IMR-90 (cell line): ENCODE data around the gene FOXP1. TPM values are rescaled to one million over a fixed set of nuclear protein-coding genes. Genes with fewer than 3 reads are reported as not detected.

ENCODE experiments used
- ATAC-seq: fragments of 200-7000 bp; cut with Tn5 transposase; 2 replicates; pipeline ENCODE4 v1.9.1; 2020; ENCODE audit warnings: low read depth, mild to moderate bottlenecking, moderate library complexity
- BruUV-seq: library from RNA; stranded (reverse); fragments of 400-500 nt; replicated peaks from 2 replicates; lab custom pipeline; 2021; lab: Mats Ljungman, UMichigan
- CTCF ChIA-PET: fragments of 300-600 bp; formaldehyde crosslinking; extraction: SDS; loops from one replicate; lab custom pipeline; 2021; ENCODE audit warnings: antibody characterized with exemption; lab: Yijun Ruan, JAX
- POLR2A ChIA-PET: fragments of 300-600 bp; sonication (Branson Sonifier 250); formaldehyde crosslinking; loops from one replicate; lab custom pipeline; 2022; ENCODE audit warnings: antibody characterized with exemption; ENCODE audit not compliant: unreplicated experiment; lab: Charles Lee
- DNase-seq: peaks from one replicate; pipeline ENCODE4 v3.0.0; 2013
- H2AFZ ChIP-seq: replicated peaks from 2 replicates; pipeline ENCODE3; 2013; ENCODE audit warnings: low read length, mild to moderate bottlenecking; ENCODE audit not compliant: poor library complexity
- H2AK5ac ChIP-seq: 2 replicates; pipeline ENCODE4 v1.6.1; 2013; ENCODE audit warnings: low read depth, low read length, inconsistent platforms
- H2AK9ac ChIP-seq: replicated peaks from 2 replicates; pipeline ENCODE3; 2013; ENCODE audit warnings: mild to moderate bottlenecking, low read depth, low read length, moderate library complexity; ENCODE audit not compliant: poor library complexity
- H2BK120ac ChIP-seq: 2 replicates; pipeline ENCODE4 v1.6.1; 2013; ENCODE audit warnings: low read depth, low read length, inconsistent platforms
- H2BK15ac ChIP-seq: 3 replicates; pipeline ENCODE4 v1.6.1; 2013; ENCODE audit warnings: low read depth, low read length, inconsistent platforms
- H2BK20ac ChIP-seq: 2 replicates; pipeline ENCODE4 v1.6.1; 2013; ENCODE audit warnings: low read depth, mild to moderate bottlenecking, inconsistent platforms, low read length, moderate library complexity
- H2BK5ac ChIP-seq: 2 replicates; pipeline ENCODE4 v1.6.1; 2013; ENCODE audit warnings: mild to moderate bottlenecking, low read depth, low read length, inconsistent platforms; ENCODE audit not compliant: poor library complexity, severe bottlenecking
- H3K14ac ChIP-seq: replicated peaks from 2 replicates; pipeline ENCODE4 v1.6.1; 2013; ENCODE audit warnings: low read depth, low read length, inconsistent platforms
- H3K18ac ChIP-seq: 2 replicates; pipeline ENCODE4 v1.6.1; 2013; ENCODE audit warnings: low read depth, low read length, control low read depth
- H3K23ac ChIP-seq: 2 replicates; pipeline ENCODE4 v1.6.1; 2013; ENCODE audit warnings: low read depth, low read length, inconsistent platforms
- H3K27ac ChIP-seq: 2 replicates; pipeline ENCODE4 v1.5.1; 2013; ENCODE audit warnings: mild to moderate bottlenecking, control low read depth, low read length; ENCODE audit not compliant: insufficient read depth
- H3K27me3 ChIP-seq: 2 replicates; pipeline ENCODE4 v1.6.1; 2013; ENCODE audit warnings: low read length; ENCODE audit not compliant: control insufficient read depth, insufficient read depth
- H3K36me3 ChIP-seq: 2 replicates; pipeline ENCODE4 v1.6.1; 2013; ENCODE audit warnings: low read length, mixed read lengths; ENCODE audit not compliant: control insufficient read depth, insufficient read depth
- H3K4ac ChIP-seq: 2 replicates; pipeline ENCODE4 v1.6.1; 2013; ENCODE audit warnings: low read depth, low read length, inconsistent platforms
- H3K4me1 ChIP-seq: 2 replicates; pipeline ENCODE4 v1.6.1; 2013; ENCODE audit warnings: low read length, mixed read lengths; ENCODE audit not compliant: control insufficient read depth, insufficient read depth
- H3K4me2 ChIP-seq: 2 replicates; pipeline ENCODE4 v1.6.1; 2013; ENCODE audit warnings: low read depth, mild to moderate bottlenecking, control low read depth, low read length, moderate library complexity
- H3K4me3 ChIP-seq: 2 replicates; pipeline ENCODE4 v1.5.1; 2013; ENCODE audit warnings: low read depth, mild to moderate bottlenecking, control low read depth, low read length, moderate library complexity; ENCODE audit not compliant: insufficient read depth
- H3K56ac ChIP-seq: 2 replicates; pipeline ENCODE4 v1.6.1; 2013; ENCODE audit warnings: low read length, inconsistent platforms; ENCODE audit not compliant: insufficient read depth; ENCODE audit errors: extremely low read depth
- H3K79me1 ChIP-seq, 2 experiments: 2 replicates each; pipeline ENCODE4 v1.6.1; 2013; ENCODE audit warnings: low read length in 2 of 2, inconsistent platforms in 1 of 2, low read depth in 1 of 2
- H3K9ac ChIP-seq: 2 replicates; pipeline ENCODE4 v1.6.1; 2013; ENCODE audit warnings: low read depth, low read length, control low read depth
- H3K9me1 ChIP-seq: 2 replicates; pipeline ENCODE4 v1.6.1; 2013; ENCODE audit warnings: low read length, inconsistent platforms; ENCODE audit not compliant: insufficient read depth
- H3K9me3 ChIP-seq: 2 replicates; pipeline ENCODE4 v1.6.1; 2013; ENCODE audit warnings: low read length; ENCODE audit not compliant: control insufficient read depth, insufficient read depth
- H4K20me1 ChIP-seq: 2 replicates; pipeline ENCODE4 v1.6.1; 2013; ENCODE audit warnings: low read length, inconsistent platforms; ENCODE audit not compliant: insufficient read depth
- H4K5ac ChIP-seq: 2 replicates; pipeline ENCODE4 v1.6.1; 2013; ENCODE audit warnings: mild to moderate bottlenecking, low read depth, low read length, control low read depth
- H4K8ac ChIP-seq, 2 experiments: 2 replicates each; pipeline ENCODE4 v1.6.1; 2013; ENCODE audit warnings: low read depth in 2 of 2, low read length in 2 of 2, control low read depth in 1 of 2, inconsistent platforms in 1 of 2
- H4K91ac ChIP-seq: 2 replicates; pipeline ENCODE4 v1.6.1; 2013; ENCODE audit warnings: low read depth, low read length, inconsistent platforms; ENCODE audit not compliant: insufficient read depth
- MAFK ChIP-seq: IDR thresholded peaks from 2 replicates; pipeline ENCODE4 v1.6.1; 2012; ENCODE audit warnings: low read depth, low read length, improper control_type of control experiment
- NFE2L2 ChIP-seq: fragments of 150-350 bp; IDR thresholded peaks from 2 replicates; pipeline ENCODE4 v1.6.1; 2016; ENCODE audit warnings: low read depth, mild to moderate bottlenecking, low read length
- WGBS, 2 experiments: methylation state at CpG; one replicate each; pipeline versions ENCODE4 v1.1.5 to v1.1.7; 2013; ENCODE audit warnings: missing lambda C conversion rate in 2 of 2; ENCODE audit not compliant: insufficient read length in 1 of 2; ENCODE audit errors: extremely low coverage in 2 of 2; 5-methylcytosine and 5-hydroxymethylcytosine counted together
- dilution Hi-C: fragments of 300-500 bp; cut with HindIII; formaldehyde crosslinking; loops from one replicate; pipeline ENCODE4 v1.14.3; 2018; ENCODE audit warnings: low sequenced_read_pairs; ENCODE audit not compliant: unreplicated experiment
- in situ Hi-C: fragments of 300-500 bp; cut with MboI; formaldehyde crosslinking; loops from 3 replicates; pipeline ENCODE4 v1.14.3; 2019; ENCODE audit warnings: low sequenced_read_pairs, inconsistent platforms, mixed read lengths
- intact Hi-C: fragments of 100-400 bp; cut with micrococcal nuclease; formaldehyde crosslinking; loops from 2 replicates; pipeline ENCODE4 v1.10.0; 2022
- polyA plus RNA-seq, 3 experiments: library from polyadenylated mRNA; depleted of rRNA; stranded (reverse); fragments of >200 nt; gene quantifications; 2 replicates each; pipeline ENCODE4 v1.2.3, GENCODE V29; 2012; ENCODE audit warnings: low replicate concordance in 1 of 3
- total RNA-seq: library from RNA; depleted of rRNA; stranded (reverse); fragments of >200 nt; gene quantifications from 2 replicates; pipeline ENCODE4 v1.2.3, GENCODE V29; 2012

Gene FOXP1
- total and polyA plus RNA-seq, 2 of the 4 experiments (the other 2 are of a cell fraction): 37.0 to 132 TPM

GRCh38 chr3:71389191-71389590, 194.3 kb downstream of the FOXP1 start:
- no peak overlapping the region for H3K27ac ChIP-seq
- H3K9me3 ChIP-seq: no peaks in the 10 kb centered on the region
- peaks cover 5% of the 10 kb centered on the region for H3K4me1 ChIP-seq
- ChIA-PET CTCF (no interaction called here), POLR2A (interaction anchor here (0.9 kb wide), 1 partner anchor 9 kb away, joined by 3 read pairs; no protein-coding TSS in a partner anchor)
- no peak overlapping the region for H3K56ac ChIP-seq
- H3K36me3 ChIP-seq: no peaks in the 10 kb centered on the region
- no TSS peak for BruUV-seq
- H2AK9ac ChIP-seq: no peak overlapping the region
- H2BK15ac ChIP-seq: no peak overlapping the region
- H3K9ac ChIP-seq: no peak overlapping the region
- dilution Hi-C loops: no loop called here
- no peak overlapping the region for H2AK5ac ChIP-seq
- H3K9me1 ChIP-seq: peaks cover 5% of the 10 kb centered on the region
- WGBS, 2 experiments: no CpG with 5 or more reads among the region's 10 CpGs
- no peak overlapping the region for H3K4me2 ChIP-seq
- no peak overlapping the region for H2BK5ac ChIP-seq
- H3K23ac ChIP-seq: no peak overlapping the region
- H4K5ac ChIP-seq: no peak overlapping the region
- no peak overlapping the region for H4K91ac ChIP-seq
- no peak overlapping the region; the same call in 1 of the 2 replicates for H3K14ac ChIP-seq
- H3K4ac ChIP-seq: no peak overlapping the region
- 0 out of 2 replicates have a peak overlapping the region, but pooled peaks have one; percentile 13 for H2BK120ac ChIP-seq
- no peak overlapping the region for H4K8ac ChIP-seq
- in situ Hi-C loops: no loop called here
- H3K79me1 ChIP-seq: peaks cover 9 to 25% of the 10 kb centered on the region in 2 experiments
- no peaks in the 10 kb centered on the region for H3K27me3 ChIP-seq
- TF ChIP-seq NFE2L2 (no peak), MAFK (no peak)
- DNase-seq (no peak), ATAC-seq (no peak)
- no peak overlapping the region for H3K18ac ChIP-seq
- H2AFZ ChIP-seq: no peak overlapping the region
- intact Hi-C loops: no loop called here
- H3K4me3 ChIP-seq: no peak overlapping the region
- H2BK20ac ChIP-seq: no peak overlapping the region
- H4K20me1 ChIP-seq: no peaks in the 10 kb centered on the region
